ENCODE measurements around the gene UBAC2.

DNA sequence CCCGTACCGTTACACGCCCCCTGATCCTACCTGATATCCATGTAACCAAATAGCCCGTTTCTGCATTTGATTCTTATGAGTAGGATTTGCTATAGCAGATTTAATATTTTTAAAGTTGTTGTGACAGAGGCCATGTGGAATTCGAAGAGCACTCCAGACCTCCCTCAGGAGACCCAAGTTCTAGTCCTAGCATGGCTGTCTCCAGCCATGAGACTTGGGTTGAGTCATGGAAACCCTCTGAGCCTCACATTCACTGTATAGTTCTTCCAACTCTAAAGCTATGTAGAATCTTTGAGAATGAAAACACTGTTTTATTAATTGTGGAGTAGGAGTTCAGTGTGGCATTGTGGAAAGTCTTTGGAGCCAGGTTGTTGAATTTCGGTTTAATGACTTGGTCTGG, 114.5 kb downstream of the UBAC2 start:
- TF ChIP-seq, protein P1, sequence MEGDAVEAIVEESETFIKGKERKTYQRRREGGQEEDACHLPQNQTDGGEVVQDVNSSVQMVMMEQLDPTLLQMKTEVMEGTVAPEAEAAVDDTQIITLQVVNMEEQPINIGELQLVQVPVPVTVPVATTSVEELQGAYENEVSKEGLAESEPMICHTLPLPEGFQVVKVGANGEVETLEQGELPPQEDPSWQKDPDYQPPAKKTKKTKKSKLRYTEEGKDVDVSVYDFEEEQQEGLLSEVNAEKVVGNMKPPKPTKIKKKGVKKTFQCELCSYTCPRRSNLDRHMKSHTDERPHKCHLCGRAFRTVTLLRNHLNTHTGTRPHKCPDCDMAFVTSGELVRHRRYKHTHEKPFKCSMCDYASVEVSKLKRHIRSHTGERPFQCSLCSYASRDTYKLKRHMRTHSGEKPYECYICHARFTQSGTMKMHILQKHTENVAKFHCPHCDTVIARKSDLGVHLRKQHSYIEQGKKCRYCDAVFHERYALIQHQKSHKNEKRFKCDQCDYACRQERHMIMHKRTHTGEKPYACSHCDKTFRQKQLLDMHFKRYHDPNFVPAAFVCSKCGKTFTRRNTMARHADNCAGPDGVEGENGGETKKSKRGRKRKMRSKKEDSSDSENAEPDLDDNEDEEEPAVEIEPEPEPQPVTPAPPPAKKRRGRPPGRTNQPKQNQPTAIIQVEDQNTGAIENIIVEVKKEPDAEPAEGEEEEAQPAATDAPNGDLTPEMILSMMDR (conservative IDR thresholded peaks at IDR 0.05): no peak
- TF ChIP-seq ZFX (IDR thresholded peaks at IDR 0.05): no peak
